GM19239 (cell line): ENCODE results near the gene SEC31A.
"Not testable (repeated sequence)": the region's sequence is repeated elsewhere in the genome, so short reads cannot be mapped to it uniquely, and the experiment has no call there.

Source experiments
- DNase-seq: peaks from one replicate; pipeline ENCODE4 v3.0.0; 2011; ENCODE audit warnings: low spot score; ENCODE audit not compliant: insufficient read length
- FAIRE-seq: peaks from 2 replicates; lab custom pipeline; 2011; peaks lifted over from hg19 to GRCh38; lab: Jason Lieb, UNC

The SEC31A gene

DNA sequence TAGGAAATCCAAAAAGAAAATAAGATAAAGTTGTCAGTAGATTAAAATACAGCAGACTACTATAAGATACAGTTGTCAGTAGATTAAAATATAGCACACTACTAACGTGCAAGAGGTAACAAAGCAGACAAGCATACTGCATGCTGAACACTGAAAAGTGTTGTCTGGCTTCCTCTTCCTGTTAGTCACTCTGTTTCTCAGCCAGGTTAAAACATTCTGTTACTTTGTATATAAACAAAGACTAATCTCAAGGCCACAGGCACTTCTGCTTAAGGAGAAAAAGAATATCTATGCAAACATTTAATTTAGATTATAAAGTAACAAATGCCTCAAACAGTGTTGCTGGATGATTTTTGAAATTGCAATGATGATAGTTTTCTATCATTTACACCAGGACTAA is 51.3 kb downstream of the SEC31A start:
- FAIRE-seq (no peak), DNase-seq (no peak)

DNA sequence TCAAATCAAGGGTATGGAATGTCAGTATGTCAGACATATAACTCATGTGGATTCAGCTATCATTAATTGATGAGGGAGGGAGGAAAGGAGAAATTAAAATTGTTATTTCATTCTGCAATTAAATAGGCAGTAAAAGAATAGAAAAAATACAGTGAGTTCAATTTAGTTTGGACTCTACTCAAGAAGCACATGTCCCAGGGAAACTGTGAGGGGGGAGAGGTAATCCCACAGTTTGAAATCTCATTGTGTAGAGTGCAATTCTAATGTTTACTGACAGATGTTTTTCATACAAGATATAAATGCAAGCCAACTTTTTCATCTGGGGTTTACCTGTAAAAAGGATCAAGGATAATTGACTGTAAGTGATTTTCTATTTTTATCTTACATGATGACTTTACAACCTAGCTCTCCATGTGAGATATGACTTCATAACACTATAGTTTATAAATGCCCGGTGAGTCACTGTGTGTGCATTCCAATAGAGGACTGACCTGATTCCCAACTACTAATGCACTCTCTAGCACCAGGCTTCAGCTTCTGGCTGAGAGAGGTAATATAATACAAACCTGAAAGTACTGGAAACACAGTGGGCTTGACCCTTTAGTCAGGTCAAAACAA is 57.1 kb downstream of the SEC31A start:
- DNase-seq (no peak), FAIRE-seq (no peak)

DNA sequence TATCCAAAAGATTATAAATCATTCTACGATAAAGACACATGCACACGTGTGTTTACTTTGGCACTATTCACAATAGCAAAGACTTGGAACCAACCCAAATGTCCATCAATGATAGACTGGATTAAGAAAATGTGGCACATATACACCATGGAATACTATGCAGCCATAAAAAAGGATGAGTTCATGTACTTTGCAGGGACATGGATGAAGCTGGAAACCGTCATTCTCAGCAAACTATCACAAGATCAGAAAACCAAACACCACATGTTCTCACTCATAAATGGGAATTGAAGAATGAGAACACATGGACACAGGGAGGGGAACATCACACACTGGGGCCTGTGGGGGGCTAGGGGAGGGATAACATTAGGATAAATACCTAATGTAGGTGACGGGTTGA is 57.9 kb downstream of the SEC31A start:
- not testable (repeated sequence) for DNase-seq, FAIRE-seq

DNA sequence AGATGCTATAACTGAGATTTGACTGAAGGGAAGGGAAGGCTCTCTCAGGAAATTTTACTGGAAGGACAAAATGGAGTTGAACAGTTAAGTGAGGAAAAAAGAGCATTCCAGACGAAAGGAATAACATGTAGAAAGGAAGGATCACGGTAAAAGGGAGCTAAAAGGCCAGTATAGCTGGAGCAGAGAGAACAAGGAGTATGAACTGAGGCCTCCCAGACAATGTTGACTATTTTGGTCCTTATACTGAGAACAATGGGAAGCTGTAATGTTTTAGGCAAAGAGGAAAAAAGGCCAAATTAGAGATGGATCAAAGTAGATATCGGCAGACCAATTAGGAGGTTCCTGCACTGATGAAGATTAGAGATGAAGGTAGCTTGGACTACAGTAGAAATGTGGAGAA is 65.5 kb downstream of the SEC31A start:
- DNase-seq, result no peak
- peak; percentile 26 for FAIRE-seq

DNA sequence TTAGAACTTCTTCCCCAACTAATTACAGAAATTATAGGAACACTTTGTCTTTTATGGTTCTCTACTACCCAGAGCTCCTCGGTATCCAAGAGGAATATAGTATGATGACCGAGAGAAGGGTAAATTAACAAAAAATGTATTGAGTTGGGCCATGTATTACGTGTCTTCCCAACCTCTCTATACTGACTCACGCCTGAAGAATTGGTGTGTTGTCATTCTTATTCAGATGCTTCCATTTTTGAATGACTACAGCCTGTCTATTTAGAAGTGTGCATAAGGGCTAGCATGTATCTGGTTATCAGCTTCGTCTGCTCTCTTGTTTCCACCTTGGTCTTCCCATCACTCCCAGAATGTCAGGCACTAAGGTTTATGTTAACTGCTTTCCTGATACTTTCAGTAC is 67.9 kb downstream of the SEC31A start:
- FAIRE-seq (no peak), DNase-seq (no peak)

DNA sequence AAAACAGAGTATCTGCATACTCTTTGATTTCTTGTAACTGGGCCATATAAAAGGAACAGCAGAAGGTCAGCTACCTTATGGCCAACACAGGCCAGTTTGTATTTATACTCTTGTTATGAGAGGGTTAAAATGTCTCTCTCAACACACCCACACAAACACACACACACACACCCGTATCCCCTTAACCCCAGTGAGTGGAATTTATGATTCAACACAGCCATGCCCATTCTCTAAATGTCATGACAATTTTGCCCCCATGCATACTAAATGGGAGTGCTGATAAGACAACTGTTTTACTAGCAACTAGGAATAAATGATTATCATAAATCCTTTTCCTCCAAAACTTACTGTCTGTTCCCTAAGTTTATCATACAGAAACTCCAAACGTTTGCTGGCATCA is 70.3 kb downstream of the SEC31A start:
- FAIRE-seq (no peak), DNase-seq (no peak)

DNA sequence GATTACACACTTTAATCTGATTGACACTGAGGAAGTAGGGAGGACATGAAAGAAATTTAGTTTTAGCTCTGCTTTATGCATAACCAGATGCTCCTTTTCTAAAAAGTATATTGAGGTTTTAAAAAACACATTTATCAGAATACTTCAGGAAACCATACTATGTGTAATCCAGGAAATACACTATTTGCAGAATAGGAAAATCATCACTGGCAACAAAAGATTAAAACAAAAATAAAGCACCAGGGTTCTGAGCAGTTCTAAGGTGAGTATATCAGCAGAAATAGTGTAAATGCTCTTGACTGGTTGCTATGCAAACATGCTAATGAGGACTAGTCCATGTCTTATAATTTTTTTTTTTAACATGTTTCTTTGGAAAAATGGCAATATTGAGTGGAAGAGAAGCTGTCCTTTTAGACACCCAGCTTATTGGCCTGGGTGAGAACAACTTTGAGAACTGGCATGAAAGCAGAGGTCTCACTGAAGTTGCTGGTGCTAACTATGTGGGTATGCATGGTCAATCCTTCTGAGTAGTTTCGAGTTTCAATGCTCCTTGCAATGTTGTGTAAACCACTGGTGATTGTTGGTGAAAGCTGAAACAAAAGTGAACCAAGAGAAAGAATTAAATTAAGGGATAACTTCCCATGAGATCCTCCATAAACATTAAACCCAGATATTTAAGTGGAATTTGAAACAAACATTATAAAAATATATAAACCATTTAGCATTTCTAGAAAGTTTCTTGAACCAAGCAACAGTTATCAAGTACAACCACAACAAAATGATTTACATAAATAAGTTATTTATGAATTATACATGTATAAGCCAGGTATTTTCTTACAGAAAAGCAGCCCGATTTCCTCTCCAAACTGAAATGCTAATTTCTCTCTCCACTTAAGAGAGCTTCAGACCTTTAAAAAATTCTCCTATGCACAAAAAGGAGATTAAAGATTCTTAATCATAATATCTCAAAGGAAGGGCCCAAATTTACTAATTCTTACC is 72.0 kb downstream of the SEC31A start:
- FAIRE-seq (peak; percentile 86), DNase-seq (peak; percentile 28)

DNA sequence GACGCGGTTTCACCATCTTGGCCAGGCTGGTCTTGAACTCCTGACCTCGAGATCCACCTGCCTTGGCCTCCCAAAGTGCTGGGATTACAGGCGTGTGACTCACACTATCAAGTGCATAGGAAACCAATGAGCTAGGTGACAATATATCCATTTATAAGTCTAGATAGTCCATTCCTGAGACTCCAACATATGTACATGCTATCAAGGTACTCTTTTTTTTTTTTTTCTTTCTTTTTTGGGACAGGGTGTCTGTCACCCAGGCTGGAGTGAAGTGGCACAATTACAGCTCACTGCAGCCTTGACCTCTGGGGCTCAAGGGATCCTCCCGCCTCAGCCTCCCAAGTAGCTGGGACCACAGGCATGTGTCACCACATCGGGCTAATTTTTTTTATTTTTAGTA is 74.1 kb downstream of the SEC31A start:
- not testable (repeated sequence) for FAIRE-seq, DNase-seq

DNA sequence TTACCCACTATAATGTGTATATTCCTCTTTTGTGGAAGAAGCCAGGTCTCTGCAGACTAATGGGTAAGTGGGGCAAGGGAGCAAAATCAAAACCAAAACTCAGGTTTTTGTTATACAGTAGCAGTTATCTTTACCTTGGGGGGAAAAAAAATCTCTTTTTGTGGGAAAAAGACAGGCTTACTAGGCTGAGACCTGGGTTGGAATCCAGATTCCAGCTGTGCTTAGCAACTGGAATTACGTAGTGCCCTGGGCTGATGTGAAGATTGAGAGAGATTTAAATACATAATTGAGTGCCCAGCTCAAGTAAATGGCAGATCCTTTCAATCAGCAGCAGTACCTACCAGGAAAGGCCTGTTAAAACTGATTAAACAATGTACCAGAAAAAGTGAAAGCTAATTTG is 76.9 kb downstream of the SEC31A start:
- no peak for FAIRE-seq
- no peak for DNase-seq

DNA sequence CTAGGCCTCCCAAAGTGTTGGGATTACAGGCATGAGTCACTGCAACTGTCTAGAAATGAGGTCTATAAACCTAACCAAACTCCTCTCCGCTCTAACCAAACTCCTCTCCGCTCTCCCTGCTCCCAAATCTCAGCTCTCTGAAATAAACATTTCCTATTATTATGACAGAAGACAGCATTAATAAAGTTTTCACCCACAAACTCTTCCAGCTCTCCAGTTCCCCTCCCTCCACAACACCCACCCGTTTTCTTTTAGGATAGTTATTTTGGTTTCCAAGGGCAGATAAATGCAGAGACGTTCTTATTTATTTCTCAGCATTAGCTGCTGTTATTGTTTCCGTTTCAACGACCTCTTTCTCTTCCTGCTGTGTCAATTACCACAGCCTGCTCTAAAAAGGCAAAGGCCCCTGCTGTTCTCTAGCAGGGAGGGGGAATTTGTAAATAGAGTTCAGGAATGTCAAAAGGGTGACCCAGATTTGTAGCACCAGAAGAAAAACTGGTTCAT is 79.1 kb downstream of the SEC31A start:
- FAIRE-seq, result no peak
- DNase-seq, result no peak

DNA sequence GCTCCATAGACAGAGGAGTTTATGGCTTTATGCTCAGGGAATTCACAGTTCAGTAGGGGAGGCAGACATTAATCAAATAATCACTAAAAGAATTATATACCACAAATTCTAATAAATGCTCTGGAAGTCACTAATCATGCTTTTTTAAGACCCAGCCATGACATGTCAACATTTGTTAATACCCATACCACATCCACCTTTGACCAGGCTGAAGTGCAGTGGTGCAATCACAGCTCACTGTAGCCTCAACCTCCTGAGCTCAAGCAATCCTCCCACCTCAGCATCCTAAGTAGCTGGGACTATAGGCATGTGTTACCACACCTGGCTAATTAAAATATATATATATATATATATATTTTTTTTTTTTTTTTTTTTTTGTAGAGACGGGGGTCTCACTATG is 79.6 kb downstream of the SEC31A start:
- DNase-seq, result no peak
- FAIRE-seq, result no peak

DNA sequence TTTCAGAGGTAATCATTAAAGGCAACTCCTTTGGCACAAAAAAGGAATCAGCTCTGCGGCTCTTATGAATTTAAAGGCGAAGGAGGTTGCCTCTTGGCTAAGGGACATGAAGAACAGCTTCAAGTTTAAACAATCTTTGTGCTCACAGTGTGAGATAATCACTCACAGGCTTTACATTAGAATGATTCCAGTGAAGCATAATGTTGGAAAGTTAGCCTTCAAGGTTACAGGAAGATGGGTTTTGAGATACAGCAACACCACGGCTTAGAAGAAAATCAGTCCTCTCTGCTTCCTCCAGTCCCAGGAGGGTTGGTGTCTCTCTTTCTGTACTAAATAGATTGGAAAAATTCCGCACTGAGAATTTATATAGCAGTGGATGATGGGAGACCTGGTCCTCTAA is 80.8 kb downstream of the SEC31A start:
- DNase-seq (no peak), FAIRE-seq (no peak)

DNA sequence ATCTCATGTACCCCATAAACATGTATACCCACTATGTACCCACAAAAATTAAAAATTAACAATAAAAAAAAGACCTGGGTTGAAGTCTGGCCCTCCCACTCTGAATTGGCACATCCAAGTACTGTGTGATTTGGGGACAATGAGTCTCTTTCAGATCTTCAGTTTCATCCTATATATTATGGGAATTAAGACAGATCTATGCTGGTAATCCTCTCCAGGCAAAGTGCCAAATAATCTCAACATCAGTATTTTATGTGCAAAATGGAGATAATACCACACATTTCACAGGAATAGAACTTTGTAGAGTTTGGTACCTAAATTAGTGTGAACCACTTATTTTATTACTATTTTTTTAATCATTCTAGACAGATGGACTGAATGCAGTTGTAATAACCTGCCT is 81.3 kb downstream of the SEC31A start:
- FAIRE-seq (no peak), DNase-seq (no peak)

DNA sequence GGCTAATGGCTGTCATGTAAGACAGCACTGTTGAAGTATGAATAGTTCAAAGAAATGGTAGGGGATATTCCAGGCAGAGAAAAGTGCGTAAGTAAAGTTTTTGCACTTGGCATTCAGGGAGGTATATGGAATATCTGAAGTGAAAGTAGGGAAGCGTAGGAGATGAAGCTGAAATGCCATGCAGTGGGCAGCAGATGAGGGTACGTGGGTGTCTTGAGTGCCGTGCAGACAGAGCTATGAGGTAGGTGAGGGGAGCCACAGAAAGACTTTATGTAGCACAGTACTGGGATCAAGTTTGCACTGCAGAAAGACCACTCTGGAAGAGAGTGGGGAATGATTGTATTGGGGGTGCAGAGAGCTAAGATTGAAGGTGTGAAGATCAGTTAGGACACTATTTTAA is 87.2 kb downstream of the SEC31A start:
- DNase-seq (no peak), FAIRE-seq (no peak)

DNA sequence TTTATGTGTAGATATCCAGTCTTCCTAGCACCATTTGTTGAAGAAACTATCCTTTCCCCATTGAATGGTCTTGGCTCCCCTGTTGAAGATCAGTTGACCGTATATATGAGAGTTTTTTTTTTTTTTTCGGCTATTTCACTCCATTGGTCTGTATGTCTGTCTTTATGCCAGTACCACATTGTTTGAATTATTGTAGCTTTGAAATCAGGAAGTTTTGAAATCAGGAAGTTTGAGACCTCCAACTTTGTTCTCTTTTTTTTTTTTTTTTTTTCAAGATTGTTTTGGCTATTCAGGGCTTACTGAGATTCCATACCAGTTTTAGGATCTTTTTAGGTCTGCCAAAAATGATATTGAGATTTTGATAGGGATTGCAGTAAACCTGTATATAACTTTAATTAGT is 88.0 kb downstream of the SEC31A start:
- DNase-seq, result no peak
- FAIRE-seq, result no peak

DNA sequence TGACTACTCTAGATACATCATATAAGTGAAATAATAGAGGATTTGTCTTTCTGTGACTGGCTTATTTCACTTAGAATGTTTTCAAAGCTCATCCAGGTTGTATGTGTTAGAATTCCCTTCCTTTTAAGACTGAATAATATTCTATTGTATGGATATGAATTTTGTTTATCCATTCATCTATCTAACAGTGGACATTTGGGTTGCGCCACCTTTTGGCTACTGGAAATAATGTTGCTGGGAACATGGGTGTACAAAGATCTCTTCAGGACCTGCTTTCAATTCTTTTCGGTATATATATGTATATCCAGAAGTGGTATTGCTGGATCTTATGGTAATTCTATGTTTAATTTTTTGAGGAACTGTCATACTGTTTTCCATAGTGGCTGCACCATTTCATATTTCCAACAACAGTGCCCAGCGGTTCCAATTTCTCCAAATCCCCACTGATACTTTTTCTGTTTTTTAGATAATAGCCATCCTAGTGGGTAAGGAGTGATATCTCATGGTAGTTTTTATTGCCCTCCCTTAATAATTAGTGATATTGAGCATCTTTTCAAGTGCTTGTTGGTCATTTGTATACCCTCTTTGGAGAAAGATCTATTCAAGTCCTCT is 88.9 kb downstream of the SEC31A start:
- DNase-seq, result no peak
- FAIRE-seq, result no peak

DNA sequence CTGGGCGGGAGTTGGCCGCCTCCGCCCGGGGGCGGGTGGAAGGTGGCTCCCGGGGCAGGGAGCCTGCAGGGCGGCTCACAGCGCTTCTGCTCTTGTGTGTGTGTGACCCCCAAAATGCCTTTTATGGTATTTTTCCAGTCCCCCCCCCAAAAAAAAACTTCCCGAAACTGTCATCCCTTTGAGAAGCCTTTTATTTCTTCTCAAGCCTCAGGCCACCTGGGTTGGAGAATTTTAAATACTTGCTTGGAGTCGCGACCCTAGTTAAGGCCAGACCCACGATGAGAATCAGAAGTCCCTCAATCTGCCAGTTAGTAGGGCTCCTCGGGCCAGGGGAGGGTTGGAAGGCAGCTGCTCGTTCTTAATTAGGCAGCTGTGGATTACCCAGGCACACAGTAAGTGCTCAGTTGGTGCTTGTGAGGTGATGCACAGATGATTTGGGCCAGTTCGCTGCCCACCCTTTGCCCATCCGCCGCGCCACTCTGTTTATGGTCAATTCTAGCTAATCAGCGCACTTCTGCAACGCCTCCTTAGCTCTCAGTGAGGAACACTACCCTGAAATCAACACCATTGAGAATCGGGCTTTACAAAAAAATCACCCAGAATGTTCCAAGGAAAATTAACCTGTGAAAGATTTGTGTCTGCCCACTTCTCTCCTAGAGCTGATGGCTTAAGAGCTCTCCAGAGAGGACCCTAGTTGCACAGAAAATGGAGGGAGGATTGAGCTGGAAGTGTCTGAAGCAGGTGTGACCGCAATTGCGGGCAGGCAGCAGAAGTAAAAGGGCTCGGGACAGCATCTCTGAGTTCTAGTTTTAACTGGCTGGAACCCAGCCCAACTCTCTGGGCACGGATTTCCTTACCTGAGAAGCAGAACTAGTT is 91.7 kb downstream of the SEC31A start:
- DNase-seq (peak; percentile 36), FAIRE-seq (peak; percentile 64)

DNA sequence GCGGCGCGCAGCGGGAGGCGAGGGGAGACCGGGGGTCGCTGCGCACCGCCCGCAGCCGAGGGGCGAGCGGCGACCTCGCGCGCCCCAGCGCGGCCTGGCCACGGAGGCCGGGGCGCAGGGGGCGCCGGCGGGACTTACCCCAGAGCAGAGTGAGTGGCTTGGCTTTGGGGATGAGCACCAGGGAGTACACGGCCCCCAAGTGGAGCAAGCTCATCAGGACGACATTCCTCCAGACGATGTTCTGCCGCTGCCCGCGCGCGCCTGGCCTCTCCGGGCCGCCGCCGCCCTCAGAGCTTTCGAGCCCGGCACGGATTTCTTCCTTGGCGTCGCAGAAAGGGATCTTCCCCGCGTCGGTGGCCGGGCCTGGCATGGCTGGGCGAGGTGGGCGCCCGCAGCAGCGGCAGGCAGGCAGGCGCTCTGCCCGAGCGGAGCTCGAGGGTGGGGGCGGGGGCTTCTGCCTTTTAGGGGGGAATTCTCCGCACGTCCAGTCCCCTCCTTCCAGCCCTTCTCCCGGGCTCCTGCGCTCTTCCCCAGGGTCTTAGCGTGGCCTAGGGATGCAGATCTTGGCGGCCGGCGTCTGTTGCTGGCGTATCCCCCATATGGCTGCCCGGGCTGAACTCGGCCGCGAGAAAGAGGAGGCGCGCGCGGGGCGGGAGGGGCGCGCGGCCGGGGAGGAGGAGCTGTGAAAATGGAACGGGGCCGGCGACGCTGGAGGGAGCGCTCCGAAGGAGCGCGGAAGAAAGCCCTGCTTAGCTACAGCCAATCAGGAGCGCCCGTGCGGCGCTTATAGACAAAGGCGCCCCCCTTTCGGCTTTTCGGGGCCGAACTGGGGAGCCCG is 92.6 kb downstream of the SEC31A start, which contains the start of gene SCD5:
Gene SCD5, minus strand, starts transcription at position 629 of the 838 bp plus-strand sequence. Its CDS starts 259 bp downstream, at position 370.
- peak; percentile 83 for FAIRE-seq
- peak; percentile 81 for DNase-seq
